ENCODE measurements around the gene SMIM38. TPM values are rescaled to one million over a fixed set of nuclear protein-coding genes. Genes with fewer than 3 reads are reported as not detected.

SMIM38 gene
- total RNA-seq, 1 donor from 2014 or later, result under 0.01 TPM

DNA sequence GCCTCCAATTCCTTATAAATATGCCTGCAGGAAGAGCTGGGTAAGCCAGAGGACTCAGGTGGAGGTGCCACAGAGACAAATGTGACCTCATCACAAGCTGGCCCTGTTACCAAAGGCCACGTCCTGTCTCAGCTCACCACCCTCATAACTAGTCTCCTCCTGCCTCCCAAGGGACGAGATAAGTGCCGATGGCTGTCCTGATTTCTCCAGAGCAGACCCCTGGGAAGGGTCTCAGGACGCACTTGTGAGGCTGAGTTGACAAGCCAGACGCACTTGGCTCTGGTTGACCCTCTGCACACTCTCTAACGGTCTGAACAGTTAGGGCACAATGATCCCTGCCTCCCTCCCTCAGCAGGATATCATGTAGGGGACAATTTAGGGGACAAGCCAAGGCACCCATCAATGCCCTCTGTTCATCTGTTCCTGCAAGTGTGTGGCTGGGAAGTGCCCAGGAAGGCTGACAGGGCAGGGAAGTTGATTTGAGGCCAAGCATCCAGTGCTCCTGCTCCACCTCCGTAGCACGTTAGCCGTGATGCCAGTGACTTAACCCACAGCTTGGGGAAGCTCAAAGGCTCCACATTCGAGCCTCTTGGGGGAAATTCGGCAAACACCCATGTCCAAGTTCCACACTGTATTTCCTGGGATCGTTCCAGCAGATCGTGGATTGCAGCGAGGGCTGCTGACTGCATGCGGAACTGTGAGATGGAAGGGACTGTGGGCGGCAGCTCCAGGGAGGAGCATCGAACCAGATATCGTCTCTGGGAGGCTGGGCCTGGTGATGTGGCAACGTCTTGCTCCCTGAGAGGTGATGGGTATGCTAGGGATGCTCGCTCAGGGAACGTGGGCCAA, 2.8 kb downstream of the SMIM38 start:
- DNase-seq (ENCODE audit: low read depth in 2 of 2), result no peak

DNA sequence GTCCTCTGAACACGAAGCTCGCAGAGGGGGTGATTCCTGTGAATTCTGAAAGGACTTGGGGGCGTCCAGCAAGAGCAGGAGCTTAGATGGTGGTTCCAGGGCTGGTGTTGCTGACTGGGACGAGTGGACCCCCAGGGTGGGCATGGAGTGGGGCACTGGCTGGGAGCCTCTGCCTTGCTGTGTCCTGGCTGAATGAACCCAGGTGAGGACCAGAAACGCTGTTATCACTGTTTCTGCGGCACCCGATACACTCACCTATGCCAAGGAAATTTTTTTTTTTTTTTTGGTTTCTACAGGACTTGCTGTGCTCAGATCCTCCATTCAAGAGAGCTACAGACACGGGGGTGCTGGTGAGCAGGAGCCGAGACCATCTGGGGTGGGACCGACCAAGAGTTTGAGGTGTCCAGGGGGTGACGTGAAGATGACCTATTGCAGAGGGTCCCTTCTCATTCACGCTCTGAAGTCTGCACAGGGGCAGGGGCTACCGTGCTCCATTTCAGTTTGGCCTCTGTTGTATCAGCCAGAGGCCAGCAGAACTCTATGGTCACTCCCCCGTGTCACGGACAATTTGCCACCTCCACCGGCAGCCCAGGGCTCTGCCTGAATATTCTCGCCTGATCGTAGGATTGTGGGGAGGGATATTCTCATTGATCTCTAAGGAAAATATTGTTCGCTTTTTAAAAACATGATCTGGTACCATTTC, 3.6 kb downstream of the SMIM38 start:
- no peak for DNase-seq (ENCODE audit: low read depth in 2 of 2)

DNA sequence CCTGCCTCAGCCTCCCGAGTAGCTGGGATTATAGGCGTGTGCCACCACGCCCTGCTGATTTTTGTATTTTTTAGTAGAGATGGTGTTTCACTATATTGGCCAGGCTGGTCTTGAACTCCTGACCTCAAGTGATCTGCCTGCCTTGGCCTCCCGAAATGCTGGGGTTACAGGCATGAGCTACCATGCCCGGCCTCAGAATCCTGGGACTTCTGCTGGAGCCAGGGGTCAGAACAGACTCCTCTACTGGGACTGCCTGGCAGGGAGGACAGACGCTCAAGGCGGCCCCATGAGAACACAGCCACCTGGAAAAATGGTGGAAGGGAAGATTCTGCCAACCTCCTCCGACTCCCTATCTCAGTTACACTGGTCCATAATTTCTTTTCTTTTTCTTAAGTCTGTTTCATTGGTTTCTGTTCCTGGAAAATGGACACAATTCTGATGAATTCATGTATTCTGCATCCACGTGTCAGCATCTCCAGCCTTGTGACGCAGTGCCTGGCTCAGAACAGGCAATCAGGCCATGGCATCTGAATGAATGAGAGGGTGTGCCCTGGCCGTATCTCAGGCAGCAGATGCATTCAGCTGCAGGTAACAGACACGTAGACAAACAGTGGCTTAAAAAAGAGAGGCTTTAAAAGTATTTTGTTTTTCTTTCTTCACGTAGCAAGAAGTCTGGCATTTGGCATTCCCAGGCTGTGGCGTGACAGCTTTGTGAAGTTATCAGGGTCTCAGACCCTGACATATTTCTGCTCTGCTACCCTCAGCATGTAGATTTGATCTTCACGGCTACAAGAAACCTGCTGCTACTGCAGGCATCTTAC, 4.8 kb downstream of the SMIM38 start:
- no peak for DNase-seq (ENCODE audit: low read depth in 2 of 2)

DNA sequence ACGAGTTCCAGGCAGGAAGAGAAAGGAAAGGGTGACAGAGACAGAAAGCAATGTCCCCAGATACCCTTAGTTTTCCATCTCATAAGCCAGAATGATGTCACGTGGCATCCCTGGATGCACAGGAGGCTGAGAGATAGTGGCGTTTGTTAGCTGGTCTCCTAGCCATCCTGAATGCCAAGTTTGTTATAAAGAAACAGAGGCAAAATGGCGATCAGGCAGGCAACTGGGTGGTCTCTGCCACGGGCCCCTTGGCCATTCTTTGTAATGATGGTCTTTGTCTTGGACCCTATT, 5.3 kb downstream of the SMIM38 start:
- DNase-seq (ENCODE audit: low read depth in 2 of 2), result no peak

DNA sequence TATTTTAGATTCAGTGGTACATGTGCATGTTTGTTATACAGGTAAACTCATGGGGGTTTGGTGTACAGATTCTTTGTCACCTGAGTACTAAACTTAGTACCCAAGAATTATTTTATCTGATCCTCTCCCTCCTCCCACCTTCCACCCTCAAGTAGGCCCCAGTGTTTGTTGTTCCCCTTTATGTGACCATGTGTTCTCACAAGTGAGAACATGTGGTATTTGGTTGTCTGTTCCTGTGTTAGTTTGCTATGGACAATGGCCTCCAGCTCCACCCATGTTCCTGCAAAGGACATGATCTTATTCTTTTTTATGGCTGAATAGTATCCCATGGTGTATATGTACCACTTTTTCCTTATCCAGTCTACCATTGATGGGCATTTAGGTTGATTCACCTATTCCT, 6.8 kb downstream of the SMIM38 start:
- no peak for DNase-seq (ENCODE audit: low read depth in 2 of 2)

DNA sequence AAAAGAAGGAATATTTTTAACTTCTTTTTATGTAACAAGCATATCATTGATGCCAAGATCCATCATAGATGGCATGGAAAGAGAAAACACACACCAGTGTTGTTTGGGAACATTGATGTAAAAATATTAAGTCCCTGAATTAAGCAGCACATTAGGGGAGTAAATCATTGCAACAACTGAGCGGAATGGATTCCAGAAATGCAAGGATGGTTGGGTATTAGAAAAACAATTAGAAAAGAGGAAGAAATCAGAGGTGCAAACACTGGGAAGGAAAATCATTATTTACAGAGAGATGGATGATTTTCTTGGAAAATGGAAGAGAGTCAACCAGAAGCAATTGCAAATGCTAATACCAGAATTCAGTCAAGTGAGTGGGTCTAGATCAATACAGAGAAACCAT, 8.1 kb downstream of the SMIM38 start:
- no peak for DNase-seq (ENCODE audit: low read depth in 2 of 2)

DNA sequence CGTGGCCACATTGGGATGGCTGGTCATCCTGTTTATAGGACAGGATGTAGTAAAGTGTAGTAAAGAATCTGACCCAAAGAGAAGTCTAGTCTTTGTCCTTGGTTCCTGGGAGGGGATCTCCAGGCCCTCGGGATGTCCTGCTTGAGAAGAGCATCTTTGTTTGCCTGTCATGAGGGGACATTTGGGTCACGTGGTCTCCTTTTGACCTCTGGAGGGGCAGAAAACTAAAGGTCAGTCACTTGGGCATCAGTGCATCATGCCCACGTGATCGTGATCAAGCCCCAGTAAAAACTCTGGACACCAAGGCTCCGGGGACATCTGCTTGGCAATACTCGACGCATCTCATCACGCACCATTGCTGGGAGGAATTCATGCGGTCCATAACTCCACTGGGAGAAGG, 9.1 kb downstream of the SMIM38 start:
- DNase-seq (ENCODE audit: low read depth in 2 of 2), result no peak

DNA sequence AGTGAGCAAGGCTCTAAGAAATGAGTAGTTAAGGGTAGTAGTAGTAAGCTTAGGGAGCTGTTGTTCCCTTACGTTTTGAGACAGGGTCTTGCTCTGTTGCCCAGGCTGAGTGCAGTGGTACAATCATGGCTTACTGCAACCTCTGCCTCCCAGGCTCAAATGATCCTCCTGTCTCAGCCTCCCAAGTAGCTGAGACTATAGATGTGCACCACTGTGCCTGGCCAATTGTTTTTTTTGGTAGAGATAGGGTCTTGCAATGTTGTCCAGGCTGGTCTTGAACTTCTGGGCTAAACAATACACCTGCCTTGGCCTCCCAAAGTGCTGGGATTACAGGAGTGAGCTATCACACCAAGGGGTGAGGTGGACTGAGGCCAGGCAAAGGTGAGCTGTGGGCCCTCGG, 10.0 kb downstream of the SMIM38 start:
- DNase-seq (ENCODE audit: low read depth in 2 of 2), result no peak

DNA sequence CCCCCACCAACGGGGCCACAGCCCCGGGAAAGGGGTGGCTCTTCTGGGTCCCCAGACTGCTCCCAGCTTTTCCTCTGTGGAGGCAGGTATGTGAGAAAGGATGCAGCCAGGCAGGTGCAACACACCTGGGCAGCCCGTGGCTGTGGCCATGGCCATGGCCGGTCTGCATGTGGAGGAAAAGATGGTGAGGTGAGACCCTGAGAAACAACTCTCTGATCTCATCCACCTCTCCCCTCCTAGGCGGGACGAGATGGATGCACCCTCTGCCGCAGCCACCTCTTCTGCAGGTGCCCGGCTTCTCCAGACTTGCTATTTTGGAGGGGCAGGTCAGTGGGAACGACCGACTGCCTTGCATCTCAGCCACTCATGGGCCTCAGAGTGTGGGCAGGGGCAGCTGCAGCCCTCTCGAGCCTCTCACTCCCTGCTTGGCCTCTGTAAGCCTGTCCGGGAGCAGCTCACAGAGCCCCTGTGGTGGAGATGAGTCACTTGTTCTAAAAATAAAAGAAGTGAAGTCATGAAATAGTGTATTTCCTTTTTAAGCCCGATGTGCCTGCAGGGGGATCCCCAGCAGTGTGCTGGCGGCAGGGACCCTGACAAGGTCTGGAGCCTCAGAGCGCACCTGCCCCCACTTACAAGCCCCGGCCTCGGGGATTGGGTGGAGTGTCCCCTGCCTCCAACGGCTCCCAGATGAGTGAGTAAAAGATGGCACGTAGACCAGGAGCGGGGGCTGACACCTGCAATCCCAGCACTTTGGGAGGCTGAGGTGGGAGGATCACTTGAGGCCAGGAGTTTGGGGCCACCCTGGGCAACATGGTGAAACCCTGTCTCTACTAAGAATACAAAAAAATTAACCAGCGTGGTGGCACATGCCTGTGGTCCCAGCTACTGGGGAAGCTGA, 10.7 kb downstream of the SMIM38 start:
- DNase-seq (ENCODE audit: low read depth in 2 of 2), result peak; percentile 77 to 82

DNA sequence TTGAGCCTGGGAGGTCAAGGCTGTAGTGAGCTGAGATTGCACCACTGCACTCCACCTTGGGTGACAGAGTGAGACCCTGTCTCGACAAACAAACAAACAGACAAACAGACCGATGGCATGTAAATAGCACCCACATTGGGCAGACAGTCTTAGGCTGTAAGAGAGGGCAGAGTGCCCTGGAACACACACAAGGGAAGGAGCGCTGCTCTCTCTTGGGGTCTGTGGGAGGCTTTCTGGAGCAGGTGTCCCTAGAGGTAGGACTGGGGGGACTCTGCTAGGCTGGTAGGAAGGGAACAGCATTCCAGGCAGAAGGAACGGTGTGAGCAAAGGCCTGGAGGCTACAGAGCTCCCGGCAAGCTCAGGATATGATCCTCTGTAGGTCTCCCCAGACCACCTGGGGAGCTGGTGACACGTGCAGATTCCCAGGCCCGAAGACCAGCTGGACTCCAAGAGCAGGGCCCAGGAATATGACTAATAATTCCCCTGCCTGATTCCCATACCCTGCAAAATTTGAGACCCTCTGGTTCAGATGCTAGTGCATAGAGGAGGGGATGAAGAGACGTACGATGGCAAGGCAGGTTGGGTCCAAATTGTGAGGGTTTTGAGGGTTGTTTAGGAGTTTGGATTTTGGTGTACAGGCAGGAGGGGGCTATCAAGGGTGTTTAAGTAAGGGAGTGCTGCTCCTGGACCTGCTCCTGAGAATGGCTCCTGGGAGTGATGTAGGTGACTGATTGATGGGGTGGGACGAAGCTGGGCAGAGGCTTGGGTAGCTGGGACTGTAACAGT, 11.6 kb downstream of the SMIM38 start:
- DNase-seq (ENCODE audit: low read depth in 2 of 2), result no peak

DNA sequence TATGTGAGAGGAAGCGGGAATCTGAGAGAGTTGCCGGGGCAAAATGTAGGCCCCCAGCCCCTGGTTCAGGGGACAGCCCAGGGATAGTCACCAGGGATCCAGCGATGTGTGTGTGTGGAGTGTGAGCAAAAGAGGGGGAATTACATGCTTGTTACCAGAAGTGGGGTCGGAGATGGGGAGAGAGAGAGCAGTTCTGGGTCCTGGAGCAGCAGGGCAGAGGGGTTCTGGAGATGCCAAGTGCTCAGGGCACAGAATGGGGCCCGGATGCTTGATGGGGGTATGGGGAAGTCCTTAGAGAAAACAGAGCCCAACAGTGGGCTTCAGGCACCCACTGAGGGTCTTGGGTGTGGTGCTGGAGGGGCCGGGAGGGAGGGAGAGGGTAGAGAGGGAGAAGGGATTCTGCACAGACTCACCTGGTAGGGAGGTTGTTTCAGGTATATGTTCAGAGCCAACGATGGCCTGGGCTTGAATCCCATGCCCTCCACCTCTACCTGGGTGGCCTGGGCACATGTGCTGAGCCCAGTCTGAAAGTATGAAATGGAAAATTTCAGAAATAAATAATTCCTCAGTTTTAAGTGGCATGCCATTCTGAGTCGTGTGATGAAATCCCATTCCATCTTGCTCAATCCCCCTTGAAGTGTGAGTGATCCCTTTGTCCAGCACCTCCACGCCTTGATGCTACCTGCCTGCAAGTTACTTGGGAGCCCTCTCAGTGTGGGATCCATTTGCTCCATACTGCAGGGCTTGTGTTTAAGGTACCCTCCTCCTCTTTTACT, 12.4 kb downstream of the SMIM38 start:
- DNase-seq (ENCODE audit: low read depth in 2 of 2), result no peak

DNA sequence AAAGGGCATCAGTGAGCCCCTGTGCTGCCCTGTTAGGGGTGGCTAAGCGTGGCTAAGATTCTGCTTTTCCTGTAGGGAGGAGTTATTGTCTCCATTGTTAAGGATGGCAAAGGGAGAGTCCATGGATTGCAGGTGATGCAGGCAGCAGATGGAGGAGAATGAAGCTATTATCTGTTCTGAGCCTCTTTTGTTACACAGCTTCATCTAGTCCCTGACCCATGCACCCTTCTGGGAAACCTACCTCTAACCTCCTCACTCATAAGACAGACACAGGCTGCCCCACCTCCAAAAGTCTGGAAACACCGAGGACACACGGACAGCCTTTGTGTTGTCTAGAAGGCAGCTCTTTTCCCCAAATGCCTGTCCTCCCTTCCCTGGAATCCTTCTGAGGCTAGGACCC, 13.7 kb downstream of the SMIM38 start:
- DNase-seq (ENCODE audit: low read depth in 2 of 2), result no peak

DNA sequence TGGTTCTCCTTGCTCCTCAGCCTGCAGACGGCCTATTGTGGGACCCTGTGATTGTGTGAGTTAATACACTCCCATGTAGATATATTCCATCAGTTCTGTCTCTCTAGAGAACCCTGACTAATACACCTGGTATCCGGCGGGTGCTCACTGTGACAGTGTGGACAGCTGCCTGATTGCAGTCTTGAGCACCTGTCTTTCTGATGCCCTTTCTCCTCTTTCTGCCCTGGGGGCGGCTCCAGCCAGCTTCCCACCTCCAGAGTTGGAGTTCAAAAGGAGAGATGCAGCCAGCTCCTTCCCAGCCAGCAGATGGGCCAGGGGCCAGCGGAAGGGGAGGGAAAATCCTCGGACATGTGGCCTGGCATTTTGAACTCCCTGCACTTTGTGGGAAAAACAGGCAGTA, 15.0 kb downstream of the SMIM38 start:
- no peak for DNase-seq (ENCODE audit: low read depth in 2 of 2)

DNA sequence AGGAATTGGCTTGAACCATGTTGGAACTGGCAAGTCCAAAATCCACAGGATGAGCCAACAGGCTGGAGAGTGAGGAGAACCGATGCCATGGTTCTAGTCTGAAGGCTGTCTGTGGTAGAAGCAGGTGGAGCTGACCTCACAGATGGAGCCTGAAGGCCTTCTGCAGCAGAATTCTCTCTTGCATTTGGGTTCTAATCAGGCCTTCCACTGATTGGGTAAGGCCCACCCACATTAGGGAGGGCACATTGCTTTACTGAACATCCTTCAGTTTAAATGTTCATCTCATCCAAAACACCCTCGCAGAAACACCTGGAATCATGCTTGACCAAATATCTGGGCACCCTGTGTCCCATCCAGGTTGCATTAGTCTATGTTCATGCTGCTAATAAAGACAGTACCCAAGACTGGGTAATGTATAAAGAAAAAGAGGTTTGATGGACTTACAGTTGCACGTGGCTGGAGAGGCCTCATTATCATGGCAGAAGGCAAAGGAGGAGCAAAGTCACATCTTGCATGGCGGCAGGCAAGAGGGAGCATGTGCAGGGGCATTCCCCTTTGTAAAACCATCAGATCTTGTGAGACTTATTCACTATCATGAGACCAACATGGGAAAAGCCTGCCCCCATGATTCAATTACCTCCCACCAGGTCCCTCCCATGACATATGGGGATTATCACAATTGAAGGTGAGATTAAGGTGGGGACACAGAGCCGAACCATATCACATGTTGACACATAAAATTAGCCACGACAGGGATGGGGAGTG, 15.9 kb downstream of the SMIM38 start:
- no peak for DNase-seq (ENCODE audit: low read depth in 2 of 2)

DNA sequence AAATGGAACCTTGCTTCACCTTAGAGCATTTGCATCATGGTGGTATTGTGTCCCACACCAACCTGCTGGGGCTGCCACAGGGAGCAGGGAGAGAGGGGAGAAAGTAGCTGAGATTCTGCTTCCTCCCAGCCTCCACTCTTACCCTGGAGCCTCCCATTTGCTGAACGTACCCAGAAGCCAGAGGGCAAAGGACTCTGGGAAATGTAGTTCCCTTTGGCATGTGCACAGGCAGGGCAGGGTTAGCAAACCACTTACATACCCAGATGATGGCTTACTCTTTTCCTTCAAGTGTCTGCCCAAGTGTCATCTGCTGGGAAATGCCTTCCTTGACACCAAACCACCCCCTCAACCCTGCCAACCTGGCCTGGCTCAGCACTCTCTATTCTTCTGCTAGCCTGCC, 16.9 kb downstream of the SMIM38 start:
- DNase-seq (ENCODE audit: low read depth in 2 of 2), result no peak

DNA sequence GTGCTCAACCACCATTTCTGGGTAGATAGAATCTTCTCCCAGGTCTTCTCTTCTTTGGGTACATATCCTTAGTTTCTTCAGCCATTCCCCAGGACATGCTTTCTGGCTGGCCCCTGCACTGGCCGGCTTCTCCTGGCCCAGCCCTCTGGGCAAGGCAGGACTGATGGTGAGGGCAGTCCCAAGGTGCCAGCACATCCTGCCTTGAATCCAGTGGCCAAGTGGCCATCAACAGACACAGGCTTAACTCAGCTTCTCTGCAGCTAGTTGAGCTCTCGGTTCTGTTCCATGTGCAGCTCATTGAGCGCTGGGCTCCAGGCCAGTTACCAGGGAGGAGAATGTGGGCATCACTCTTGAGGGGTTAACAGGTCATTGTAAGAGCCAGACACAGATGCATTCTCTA, 17.6 kb downstream of the SMIM38 start:
- DNase-seq (ENCODE audit: low read depth in 2 of 2), result no peak

DNA sequence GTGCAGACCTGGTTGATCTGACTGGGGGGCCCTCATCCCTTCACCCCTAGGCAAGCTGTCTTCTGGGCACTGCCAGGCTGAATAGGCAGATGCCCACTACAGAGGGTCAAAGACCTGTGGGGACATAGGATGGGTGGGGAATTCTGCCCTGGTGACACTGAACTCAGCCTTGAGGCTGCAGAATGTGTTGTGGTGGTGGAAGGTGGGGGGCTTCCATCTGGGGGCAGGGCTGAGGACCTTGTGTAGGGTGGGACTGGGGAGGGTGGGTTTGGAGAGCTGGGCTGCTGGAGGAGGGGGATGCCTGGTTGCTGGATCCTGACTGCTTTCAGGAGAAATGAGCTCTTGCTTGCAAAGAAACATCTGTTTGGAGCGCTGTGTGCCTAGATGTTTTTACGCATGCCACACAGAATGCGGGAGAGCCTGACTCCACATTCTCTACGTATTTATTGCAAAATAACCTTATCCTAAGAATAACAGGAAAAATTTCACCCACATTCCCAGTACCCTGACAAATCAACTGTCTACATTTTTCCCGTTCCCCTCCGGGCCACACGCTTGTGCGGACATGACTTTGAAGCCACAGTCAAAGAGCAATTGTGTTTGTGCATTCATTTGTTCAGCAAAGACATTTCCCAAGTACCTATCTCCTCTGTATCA, 18.3 kb downstream of the SMIM38 start:
- DNase-seq (ENCODE audit: low read depth in 2 of 2), result no peak

DNA sequence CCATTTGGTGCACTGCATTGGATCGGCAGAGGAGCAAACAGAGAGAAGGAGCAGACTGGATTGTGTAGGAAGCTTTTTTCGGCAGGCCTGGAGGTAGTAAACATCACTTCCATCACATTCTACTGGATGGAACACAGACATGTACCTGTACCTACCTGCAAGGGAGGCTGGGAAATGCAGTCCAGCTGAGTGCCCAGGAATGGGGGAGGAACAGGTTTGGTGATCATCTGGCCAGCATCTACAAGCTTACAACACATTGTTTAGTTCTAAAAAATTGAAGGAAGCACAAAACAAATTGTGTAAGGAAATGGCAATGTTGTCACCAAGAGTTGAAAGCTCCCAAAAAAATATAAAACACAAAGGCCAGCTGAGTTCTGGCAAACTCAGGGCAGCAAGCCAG, 19.1 kb downstream of the SMIM38 start:
- DNase-seq (ENCODE audit: low read depth in 2 of 2), result no peak

Measured in lung microvascular endothelial cell (primary cell).